Endothelial cell of umbilical vein (primary cell): ENCODE measurements around the gene TCERG1L. TPM values are rescaled to one million over a fixed set of nuclear protein-coding genes. Genes with fewer than 3 reads are reported as not detected.

Experiments
- BruUV-seq: library from RNA; stranded (reverse); fragments of 400-500 nt; replicated peaks from 2 replicates; lab custom pipeline; 2021; lab: Mats Ljungman, UMichigan
- CTCF ChIA-PET: fragments of 300-600, 350-600 bp; sonication (Branson Sonifier 250); formaldehyde crosslinking; loops from one replicate; lab custom pipeline; 2021; ENCODE audit warnings: antibody characterized with exemption, inconsistent platforms; lab: Charles Lee
- POLR2A ChIA-PET: fragments of 300-600, 350-600 bp; sonication (Branson Sonifier 250); formaldehyde crosslinking; loops from one replicate; lab custom pipeline; 2021; ENCODE audit warnings: antibody characterized with exemption, inconsistent platforms; lab: Charles Lee
- DNase-seq: peaks from one replicate; pipeline ENCODE4 v3.0.0-alpha.2; 2011; ENCODE audit warnings: low read depth, low spot score
- FAIRE-seq: peaks from 2 replicates; lab custom pipeline; 2011; peaks lifted over from hg19 to GRCh38; lab: Jason Lieb, UNC
- H2AFZ ChIP-seq: 2 replicates; pipeline ENCODE4 v1.6.0; 2012; ENCODE audit warnings: low read depth, low read length, control low read depth, inconsistent platforms
- H3K27ac ChIP-seq: 2 replicates; pipeline ENCODE4 v1.5.1; 2011; ENCODE audit warnings: low read depth, mild to moderate bottlenecking, control low read depth, low read length, moderate library complexity; ENCODE audit not compliant: insufficient read depth
- H3K27me3 ChIP-seq, 2 experiments: 2 replicates each; pipeline versions ENCODE4 v1.6.0 to v1.6.1; 2011; ENCODE audit warnings: low read length in 2 of 2, mixed read lengths in 1 of 2; ENCODE audit not compliant: control insufficient read depth in 2 of 2, insufficient read depth in 2 of 2
- H3K36me3 ChIP-seq, 2 experiments: 2 replicates in 1 of 2; 3 replicates in 1 of 2; pipeline ENCODE4 v1.5.1; 2011; ENCODE audit warnings: low read length in 2 of 2, mild to moderate bottlenecking in 1 of 2, moderate library complexity in 1 of 2; ENCODE audit not compliant: control insufficient read depth in 2 of 2, insufficient read depth in 2 of 2; ENCODE audit errors: extremely low read depth in 1 of 2
- H3K4me1 ChIP-seq: 3 replicates; pipeline ENCODE4 v1.5.1; 2011; ENCODE audit warnings: mild to moderate bottlenecking, low read length; ENCODE audit not compliant: control insufficient read depth, insufficient read depth; ENCODE audit errors: extremely low read depth
- H3K4me2 ChIP-seq: 2 replicates; pipeline ENCODE4 v1.6.1; 2011; ENCODE audit warnings: low read length, control low read depth, mixed read lengths; ENCODE audit not compliant: insufficient read depth
- H3K4me3 ChIP-seq, 3 experiments: fragments of 200-600 bp in 1 of 3; sonication (generic), shearing (Covaris generic) in 1 of 3; replicated peaks in 1 of 3; 2 replicates each; pipeline ENCODE4 v1.5.1; 2011 to 2016; ENCODE audit warnings: control low read depth in 3 of 3, low read length in 3 of 3, mild to moderate bottlenecking in 2 of 3, inconsistent platforms in 1 of 3, low read depth in 1 of 3, moderate library complexity in 1 of 3; ENCODE audit not compliant: insufficient read depth in 1 of 3
- H3K79me2 ChIP-seq: 2 replicates; pipeline ENCODE4 v1.6.0; 2012; ENCODE audit warnings: low read length, inconsistent platforms; ENCODE audit not compliant: control insufficient read depth, insufficient read depth
- H3K9ac ChIP-seq: replicated peaks from 2 replicates; pipeline ENCODE3; 2011; ENCODE audit warnings: low read length, control low read depth; ENCODE audit not compliant: insufficient read depth; ENCODE audit errors: extremely low read depth
- H3K9me1 ChIP-seq: replicated peaks from 3 replicates; pipeline ENCODE4 v1.6.0; 2011; ENCODE audit warnings: mild to moderate bottlenecking, low read length; ENCODE audit not compliant: control insufficient read depth, insufficient read depth; ENCODE audit errors: extremely low read depth
- H3K9me3 ChIP-seq: replicated peaks from 2 replicates; pipeline ENCODE4 v1.5.1; 2012; ENCODE audit warnings: low read length, inconsistent platforms; ENCODE audit not compliant: control insufficient read depth, insufficient read depth
- H4K20me1 ChIP-seq: replicated peaks from 2 replicates; pipeline ENCODE3; 2011; ENCODE audit warnings: mild to moderate bottlenecking, low read length; ENCODE audit not compliant: control insufficient read depth, insufficient read depth; ENCODE audit errors: extremely low read depth
- EZH2 ChIP-seq: IDR thresholded peaks from 2 replicates; pipeline ENCODE4 v1.6.1; 2012; ENCODE audit warnings: borderline replicate concordance, low read depth, mild to moderate bottlenecking, moderate library complexity, low read length, inconsistent platforms; ENCODE audit not compliant: severe bottlenecking
- FOS ChIP-seq: IDR thresholded peaks from 2 replicates; pipeline ENCODE4 v1.6.1; 2011; ENCODE audit warnings: mild to moderate bottlenecking, low read length, moderate library complexity, borderline replicate concordance; ENCODE audit not compliant: insufficient read depth
- GATA2 ChIP-seq: IDR thresholded peaks from 2 replicates; pipeline ENCODE4 v1.7.0; 2011; ENCODE audit warnings: low read depth, mild to moderate bottlenecking, moderate library complexity, mixed read lengths, low read length; ENCODE audit not compliant: insufficient read length, insufficient read depth
- JUN ChIP-seq: IDR thresholded peaks from 2 replicates; pipeline ENCODE4 v1.6.1; 2011; ENCODE audit warnings: borderline replicate concordance, low read depth; ENCODE audit not compliant: insufficient read length, insufficient read depth
- MYC ChIP-seq: IDR thresholded peaks from one replicate; pipeline ENCODE4 v1.6.1; 2011; ENCODE audit warnings: mild to moderate bottlenecking, low read depth, low read length
- POLR2A ChIP-seq: IDR thresholded peaks from 2 replicates; pipeline ENCODE4 v1.6.1; 2012; ENCODE audit warnings: low read depth, mild to moderate bottlenecking, control low read depth, low read length
- POLR2AphosphoS5 ChIP-seq: IDR thresholded peaks from 2 replicates; pipeline ENCODE4 v1.6.1; 2012; ENCODE audit warnings: low read depth, mild to moderate bottlenecking, control low read depth, low read length, moderate library complexity; ENCODE audit not compliant: insufficient read depth
- dilution Hi-C: fragments of 300-500 bp; cut with MboI; formaldehyde crosslinking; loops from one replicate; pipeline ENCODE4 v1.15.0; 2019; ENCODE audit warnings: low sequenced_read_pairs; ENCODE audit not compliant: extremely low pct_ligation_motif_present
- intact Hi-C: fragments of 100-400 bp; cut with micrococcal nuclease; formaldehyde crosslinking; loops from one replicate; pipeline ENCODE4 v1.10.0; 2022
- polyA plus RNA-seq, 4 experiments: library from polyadenylated mRNA; depleted of rRNA in 3 of 4; stranded (reverse) in 3 of 4; unstranded in 1 of 4; fragments of >200 nt; gene quantifications; 2 replicates each; pipeline versions ENCODE4 v1.2.1 to v1.2.3, GENCODE V29; 2011 to 2012; ENCODE audit warnings: missing spikeins in 1 of 4
- total RNA-seq: library from RNA; stranded (reverse); gene quantifications from 2 replicates; pipeline ENCODE4 v1.2.3, GENCODE V29; 2021
- TF ChIP-seq, protein P1 (sequence below): IDR thresholded peaks from 2 replicates; pipeline ENCODE4 v1.6.1; 2011; ENCODE audit not compliant: insufficient read depth, insufficient read length
- TF ChIP-seq, protein P2 (sequence below), 2 donors: IDR thresholded peaks; 1 replicate in 1 of 2; 2 replicates in 1 of 2; pipeline ENCODE4 v1.5.1; 2011; ENCODE audit warnings: low read length in 2 of 2, mild to moderate bottlenecking in 2 of 2, moderate library complexity in 2 of 2, control low read depth in 1 of 2, inconsistent platforms in 1 of 2, low read depth in 1 of 2; ENCODE audit not compliant: insufficient read depth in 1 of 2; ENCODE audit errors: extremely low read depth in 1 of 2

TCERG1L gene
- total and polyA plus RNA-seq, 2 donors (not counting 3 experiments of a cell fraction or from before 2014, with no cell fraction given), result not detected

DNA sequence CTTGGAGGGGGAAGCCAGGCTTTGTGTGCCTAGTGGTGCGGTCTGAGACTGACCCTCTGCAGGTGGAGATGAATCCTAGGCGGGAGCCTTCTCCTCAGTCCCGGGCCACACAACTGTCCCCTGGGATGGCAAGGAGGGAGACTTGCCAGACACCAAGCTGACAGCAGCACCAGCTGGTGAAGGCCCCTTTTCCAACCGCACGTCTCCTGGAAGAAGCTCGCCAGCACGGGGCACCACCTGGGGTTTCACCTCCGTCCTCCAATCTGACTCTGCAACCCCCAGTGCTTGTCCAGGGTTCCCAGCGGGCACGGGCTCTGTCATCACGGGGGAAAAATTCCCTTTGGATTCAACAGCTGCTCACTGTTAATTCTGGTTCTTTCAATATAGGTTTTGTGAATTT is 34.2 kb upstream of the TCERG1L start:
- intact Hi-C loops (no loop called here), dilution Hi-C loops (no loop called here)
- no peak overlapping the region for H3K9ac ChIP-seq
- H3K9me3 ChIP-seq, result peaks cover 5% of the 10 kb centered on the region
- CTCF ChIA-PET, result no interaction called here
- H3K27ac ChIP-seq, result no peak overlapping the region
- no peak overlapping the region for H2AFZ ChIP-seq
- H3K4me2 ChIP-seq, result no peak overlapping the region
- H3K9me1 ChIP-seq, result no peaks in the 10 kb centered on the region
- POLR2A ChIA-PET, result no interaction called here
- H3K4me3 ChIP-seq, result no peak overlapping the region
- no TSS peak for BruUV-seq
- H4K20me1 ChIP-seq, result no peaks in the 10 kb centered on the region
- H3K79me2 ChIP-seq, result no peaks in the 10 kb centered on the region
- H3K4me1 ChIP-seq, result no peaks in the 10 kb centered on the region
- no peaks in the 10 kb centered on the region for H3K27me3 ChIP-seq
- DNase-seq (no peak), FAIRE-seq (no peak)
- no peaks in the 10 kb centered on the region for H3K36me3 ChIP-seq
- TF ChIP-seq, protein P1, sequence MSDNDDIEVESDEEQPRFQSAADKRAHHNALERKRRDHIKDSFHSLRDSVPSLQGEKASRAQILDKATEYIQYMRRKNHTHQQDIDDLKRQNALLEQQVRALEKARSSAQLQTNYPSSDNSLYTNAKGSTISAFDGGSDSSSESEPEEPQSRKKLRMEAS, result no peak
- TF ChIP-seq JUN, result no peak
- TF ChIP-seq GATA2, result no peak
- no peak for TF ChIP-seq POLR2AphosphoS5
- no peak for TF ChIP-seq POLR2A
- no peak for TF ChIP-seq FOS
- TF ChIP-seq, protein P2, sequence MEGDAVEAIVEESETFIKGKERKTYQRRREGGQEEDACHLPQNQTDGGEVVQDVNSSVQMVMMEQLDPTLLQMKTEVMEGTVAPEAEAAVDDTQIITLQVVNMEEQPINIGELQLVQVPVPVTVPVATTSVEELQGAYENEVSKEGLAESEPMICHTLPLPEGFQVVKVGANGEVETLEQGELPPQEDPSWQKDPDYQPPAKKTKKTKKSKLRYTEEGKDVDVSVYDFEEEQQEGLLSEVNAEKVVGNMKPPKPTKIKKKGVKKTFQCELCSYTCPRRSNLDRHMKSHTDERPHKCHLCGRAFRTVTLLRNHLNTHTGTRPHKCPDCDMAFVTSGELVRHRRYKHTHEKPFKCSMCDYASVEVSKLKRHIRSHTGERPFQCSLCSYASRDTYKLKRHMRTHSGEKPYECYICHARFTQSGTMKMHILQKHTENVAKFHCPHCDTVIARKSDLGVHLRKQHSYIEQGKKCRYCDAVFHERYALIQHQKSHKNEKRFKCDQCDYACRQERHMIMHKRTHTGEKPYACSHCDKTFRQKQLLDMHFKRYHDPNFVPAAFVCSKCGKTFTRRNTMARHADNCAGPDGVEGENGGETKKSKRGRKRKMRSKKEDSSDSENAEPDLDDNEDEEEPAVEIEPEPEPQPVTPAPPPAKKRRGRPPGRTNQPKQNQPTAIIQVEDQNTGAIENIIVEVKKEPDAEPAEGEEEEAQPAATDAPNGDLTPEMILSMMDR (IDR thresholded peaks at IDR 0.05; ENCODE audit: extremely low read depth in 1 of 2, insufficient read depth in 1 of 2, low read depth in 1 of 2, low read length in 2 of 2), result no peak

DNA sequence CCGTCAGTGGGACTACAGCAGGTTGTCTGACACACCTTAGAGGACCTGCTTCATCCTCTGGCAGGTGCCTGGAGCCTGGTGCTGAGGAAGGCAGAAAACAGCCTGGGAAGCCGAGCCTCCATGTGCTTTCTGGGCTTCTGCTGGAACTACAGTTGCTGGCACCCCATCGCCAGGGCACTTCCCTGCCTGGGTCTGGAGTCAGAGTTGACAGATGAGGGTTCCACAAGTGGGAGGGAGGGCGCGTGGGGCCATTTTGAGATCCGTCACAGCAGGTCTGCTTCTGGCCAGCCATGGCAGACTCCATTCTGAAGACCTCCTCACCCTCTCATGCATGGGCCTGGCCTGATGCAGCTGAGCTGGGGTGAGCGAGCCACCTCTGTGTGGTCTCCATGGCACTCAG is 33.2 kb upstream of the TCERG1L start:
- intact Hi-C loops, result no loop called here
- H3K9me1 ChIP-seq, result no peaks in the 10 kb centered on the region
- H3K9ac ChIP-seq, result no peak overlapping the region
- H4K20me1 ChIP-seq, result no peaks in the 10 kb centered on the region
- TF ChIP-seq POLR2AphosphoS5 (no peak), MYC (no peak), EZH2 (no peak), POLR2A (no peak), GATA2 (no peak), JUN (no peak), FOS (no peak)
- TF ChIP-seq, protein P1, result no peak
- TF ChIP-seq, protein P2 (IDR thresholded peaks at IDR 0.05; ENCODE audit: extremely low read depth in 1 of 2, insufficient read depth in 1 of 2, low read depth in 1 of 2, low read length in 2 of 2), result no peak
- DNase-seq (no peak), FAIRE-seq (no peak)
- H2AFZ ChIP-seq, result no peak overlapping the region
- H3K27ac ChIP-seq, result no peak overlapping the region
- no TSS peak for BruUV-seq
- H3K27me3 ChIP-seq, result no peaks in the 10 kb centered on the region
- H3K79me2 ChIP-seq, result no peaks in the 10 kb centered on the region
- H3K4me2 ChIP-seq, result no peak overlapping the region
- H3K36me3 ChIP-seq, result no peaks in the 10 kb centered on the region
- no peaks in the 10 kb centered on the region for H3K4me1 ChIP-seq
- ChIA-PET CTCF (no interaction called here), POLR2A (no interaction called here)
- H3K4me3 ChIP-seq, result no peak overlapping the region
- peaks cover 6% of the 10 kb centered on the region for H3K9me3 ChIP-seq
- dilution Hi-C loops, result no loop called here
